Right atrium auricular region (tissue), 2 donors: ENCODE results near the gene TRDN. TPM values are rescaled to one million over a fixed set of nuclear protein-coding genes. Genes with fewer than 3 reads are reported as not detected.
"Not testable (repeated sequence)": the region's sequence is repeated elsewhere in the genome, so short reads cannot be mapped to it uniquely, and the experiment has no call there.

ENCODE experiments used
- DNase-seq: peaks from one replicate; pipeline ENCODE4 v3.0.0-alpha.2; 2019; ENCODE audit warnings: low spot score
- H3K27ac ChIP-seq, 2 donors: fragments of 200-600 bp; sonication (generic); 1 replicate in 1 of 2; 2 replicates in 1 of 2; pipeline ENCODE4 v1.5.1; 2016 to 2019
- H3K27me3 ChIP-seq, 2 donors: fragments of 200-600 bp; sonication (generic); one replicate each; pipeline versions ENCODE4 v1.5.1 to v1.6.0; 2017 to 2019
- H3K36me3 ChIP-seq: fragments of 200-600 bp; sonication (generic); one replicate; pipeline ENCODE4 v1.5.1; 2016
- H3K4me1 ChIP-seq, 2 donors: fragments of 200-600 bp; sonication (generic); one replicate each; pipeline versions ENCODE4 v1.5.1 to v1.6.0; 2017 to 2019
- H3K4me3 ChIP-seq, 2 donors: fragments of 200-600 bp; sonication (generic); 1 replicate in 1 of 2; 2 replicates in 1 of 2; pipeline ENCODE4 v1.5.1; 2017 to 2019; ENCODE audit warnings: mild to moderate bottlenecking in 1 of 2, moderate library complexity in 1 of 2
- H3K9me3 ChIP-seq, 2 donors: fragments of 200-600 bp; sonication (generic); one replicate each; pipeline ENCODE4 v1.5.1; 2019
- CTCF ChIP-seq, 2 donors: fragments of 200-600 bp; sonication (generic); IDR thresholded peaks; one replicate each; pipeline ENCODE4 v1.5.1; 2019; ENCODE audit warnings: antibody characterized with exemption in 2 of 2
- total RNA-seq, 2 donors: library from RNA; depleted of rRNA; stranded (reverse); fragments of >200 nt; gene quantifications; one replicate each; pipeline ENCODE4 v1.1.0, GENCODE V29; 2016

The TRDN gene
- total RNA-seq, 2 donors from 2014 or later, result 90.2 to 217 TPM

GRCh38 chr6:123562264-123562663 lies 74.5 kb downstream of the TRDN start:
- Histone ChIP-seq H3K36me3 (no peaks in the 10 kb centered on the region), H3K4me3 (no peak overlapping the region), H3K4me1 (no peaks in the 10 kb centered on the region), H3K27ac (no peak overlapping the region), H3K27me3 (no peaks in the 10 kb centered on the region), H3K9me3 (no peaks in the 10 kb centered on the region)
- no peak for DNase-seq
- TF ChIP-seq CTCF (IDR thresholded peaks at IDR 0.05), result no peak

- DNase-seq, H3K27ac ChIP-seq, H3K4me1 ChIP-seq, H3K36me3 ChIP-seq, H3K27me3 ChIP-seq, H3K4me3 ChIP-seq, H3K9me3 ChIP-seq: not testable (repeated sequence)
Measured at GRCh38 chr6:123559816-123560215, 76.9 kb downstream of the TRDN start.

GRCh38 chr6:123557474-123557873 lies 79.3 kb downstream of the TRDN start:
- H3K4me3 ChIP-seq, H3K36me3 ChIP-seq, H3K9me3 ChIP-seq, H3K4me1 ChIP-seq, H3K27ac ChIP-seq, DNase-seq, H3K27me3 ChIP-seq: not testable (repeated sequence)

- TF ChIP-seq CTCF (IDR thresholded peaks at IDR 0.05), result no peak
- H3K27ac ChIP-seq, result peak overlapping the region in 1 of 2 donors; percentile 16
- no peaks in the 10 kb centered on the region for H3K36me3 ChIP-seq
- no peaks in the 10 kb centered on the region for H3K9me3 ChIP-seq
- H3K4me3 ChIP-seq, result no peak overlapping the region
- peaks cover 0 to 21% of the 10 kb centered on the region in 2 donors for H3K4me1 ChIP-seq
- no peak for DNase-seq
- no peaks in the 10 kb centered on the region for H3K27me3 ChIP-seq
Measured at GRCh38 chr6:123551939-123552707, 84.6 kb downstream of the TRDN start.

- Histone ChIP-seq H3K9me3 (no peaks in the 10 kb centered on the region), H3K27ac (peak overlapping the region in 1 of 2 donors; percentile 1), H3K36me3 (no peaks in the 10 kb centered on the region), H3K4me1 (peaks cover 0 to 21% of the 10 kb centered on the region in 2 donors), H3K4me3 (no peak overlapping the region), H3K27me3 (no peaks in the 10 kb centered on the region)
- DNase-seq, result no peak
- TF ChIP-seq CTCF (IDR thresholded peaks at IDR 0.05), result no peak
Measured at GRCh38 chr6:123550052-123550617, 86.6 kb downstream of the TRDN start.

GRCh38 chr6:123549476-123549875 lies 87.3 kb downstream of the TRDN start:
- H3K27ac ChIP-seq, result peak overlapping the region in 1 of 2 donors; percentile 1
- no peak for TF ChIP-seq CTCF (IDR thresholded peaks at IDR 0.05)
- DNase-seq, result no peak
- H3K9me3 ChIP-seq, result no peaks in the 10 kb centered on the region
- no peaks in the 10 kb centered on the region for H3K36me3 ChIP-seq
- H3K27me3 ChIP-seq, result no peaks in the 10 kb centered on the region
- no peak overlapping the region for H3K4me3 ChIP-seq
- H3K4me1 ChIP-seq, result peaks cover 0 to 21% of the 10 kb centered on the region in 2 donors
